Stomach (tissue), 9 donors: ENCODE measurements around the gene HMGCL. TPM values are rescaled to one million over a fixed set of nuclear protein-coding genes. Genes with fewer than 3 reads are reported as not detected.

ENCODE experiments used
- DNase-seq, 2 donors: peaks; one replicate each; pipeline versions ENCODE4 v3.0.0 to v3.0.0-alpha.2; 2013 to 2019
- H3K27ac ChIP-seq, 5 donors: fragments of 200-600 bp in 4 of 5; sonication (generic) in 4 of 5; one replicate each; pipeline ENCODE4 v1.5.1; 2013 to 2019; ENCODE audit warnings: mild to moderate bottlenecking in 1 of 5, moderate library complexity in 1 of 5
- H3K27me3 ChIP-seq, 3 donors: fragments of 200-600 bp; sonication (generic); one replicate each; pipeline ENCODE4 v1.5.1; 2017 to 2019; ENCODE audit warnings: mixed run types in 1 of 3
- H3K36me3 ChIP-seq, 4 donors: fragments of 200-600 bp; sonication (generic); 1 replicate in 3 of 4; 2 replicates in 1 of 4; pipeline ENCODE4 v1.5.1; 2016 to 2019
- H3K4me1 ChIP-seq, 4 donors: fragments of 200-600 bp; sonication (generic); one replicate each; pipeline ENCODE4 v1.5.1; 2016 to 2019
- H3K4me3 ChIP-seq, 4 donors: fragments of 200-600 bp; sonication (generic) in 3 of 4; one replicate each; pipeline ENCODE4 v1.5.1; 2016 to 2019; ENCODE audit warnings: mild to moderate bottlenecking in 1 of 4
- H3K9me3 ChIP-seq, 4 donors: fragments of 200-600 bp; sonication (generic); one replicate each; pipeline ENCODE4 v1.5.1; 2016 to 2019
- EP300 ChIP-seq: sonication (generic); formaldehyde crosslinking; IDR thresholded peaks from one replicate; pipeline ENCODE4 v1.6.1; 2017; ENCODE audit warnings: antibody characterized with exemption
- POLR2A ChIP-seq, 4 donors: fragments of 450-650 bp; IDR thresholded peaks; one replicate each; pipeline ENCODE4 v1.6.1; 2016; ENCODE audit warnings: antibody characterized with exemption in 4 of 4, control low read depth in 2 of 4, mild to moderate bottlenecking in 1 of 4, moderate library complexity in 1 of 4
- POLR2AphosphoS5 ChIP-seq, 3 donors: sonication (generic); formaldehyde crosslinking; IDR thresholded peaks; one replicate each; pipeline ENCODE4 v1.6.1; 2016; ENCODE audit warnings: antibody characterized with exemption in 3 of 3
- WGBS, 5 donors: extraction: QIAGEN DNeasy Blood & Tissue Kit in 3 of 5; methylation state at CpG; one replicate each; pipeline versions ENCODE4 v1.1.5 to v1.1.7; 2013 to 2018; 5-methylcytosine and 5-hydroxymethylcytosine counted together
- intact Hi-C: fragments of 100-400 bp; cut with DNase I; formaldehyde crosslinking; loops from one replicate; pipeline ENCODE4 v1.15.1; 2023; ENCODE audit warnings: low total_unique reads
- polyA plus RNA-seq, 3 donors: library from polyadenylated mRNA; stranded (reverse); fragments of 200-250 nt; gene quantifications; one replicate each; pipeline ENCODE4 v1.2.3, GENCODE V29; 2013
- total RNA-seq, 5 donors: library from RNA; depleted of rRNA; stranded (reverse); fragments of >200 nt; gene quantifications; one replicate each; pipeline versions ENCODE4 v1.1.0 to v1.2.3, GENCODE V29; 2014 to 2016
- TF ChIP-seq, protein P1 (sequence below), 7 experiments: fragments of 450-650 bp in 4 of 7; fragments of 200-600 bp in 3 of 7; sonication (generic) in 3 of 7; IDR thresholded peaks; one replicate each; pipeline ENCODE4 v1.5.1; 2016 to 2019; ENCODE audit warnings: antibody characterized with exemption in 7 of 7, control low read depth in 2 of 7, mild to moderate bottlenecking in 1 of 7
- donor health status: healthy with polysubstance abuse.
- donor health status: Bipolar disorder and iron deficiency.
- donor health status: healthy.

The HMGCL gene
- total and polyA plus RNA-seq, 8 donors = 20.1 to 71.0 (median 40.8) TPM; not detected in 1

DNA sequence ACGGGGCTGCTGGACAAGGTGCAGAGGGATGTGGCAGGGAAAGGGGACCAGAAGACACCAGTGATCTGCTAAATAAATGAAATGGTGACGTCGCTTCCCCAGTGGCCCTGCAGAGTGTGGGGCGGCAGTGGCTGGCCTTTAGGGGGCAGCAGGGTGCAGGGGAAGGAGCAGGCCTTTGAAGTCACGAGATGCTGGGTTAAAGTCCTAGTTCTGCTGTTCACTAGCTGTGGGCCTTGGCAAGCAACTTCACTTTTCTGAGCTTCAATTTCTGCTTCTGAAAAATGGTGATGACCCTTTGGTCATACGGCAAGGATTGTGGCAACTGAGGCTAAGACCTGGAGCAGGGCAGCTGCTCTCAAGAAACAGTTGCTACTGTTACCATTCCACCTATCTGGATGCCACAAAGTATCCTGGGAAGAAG, 15.5 kb downstream of the HMGCL start:
- TF ChIP-seq, protein P1, sequence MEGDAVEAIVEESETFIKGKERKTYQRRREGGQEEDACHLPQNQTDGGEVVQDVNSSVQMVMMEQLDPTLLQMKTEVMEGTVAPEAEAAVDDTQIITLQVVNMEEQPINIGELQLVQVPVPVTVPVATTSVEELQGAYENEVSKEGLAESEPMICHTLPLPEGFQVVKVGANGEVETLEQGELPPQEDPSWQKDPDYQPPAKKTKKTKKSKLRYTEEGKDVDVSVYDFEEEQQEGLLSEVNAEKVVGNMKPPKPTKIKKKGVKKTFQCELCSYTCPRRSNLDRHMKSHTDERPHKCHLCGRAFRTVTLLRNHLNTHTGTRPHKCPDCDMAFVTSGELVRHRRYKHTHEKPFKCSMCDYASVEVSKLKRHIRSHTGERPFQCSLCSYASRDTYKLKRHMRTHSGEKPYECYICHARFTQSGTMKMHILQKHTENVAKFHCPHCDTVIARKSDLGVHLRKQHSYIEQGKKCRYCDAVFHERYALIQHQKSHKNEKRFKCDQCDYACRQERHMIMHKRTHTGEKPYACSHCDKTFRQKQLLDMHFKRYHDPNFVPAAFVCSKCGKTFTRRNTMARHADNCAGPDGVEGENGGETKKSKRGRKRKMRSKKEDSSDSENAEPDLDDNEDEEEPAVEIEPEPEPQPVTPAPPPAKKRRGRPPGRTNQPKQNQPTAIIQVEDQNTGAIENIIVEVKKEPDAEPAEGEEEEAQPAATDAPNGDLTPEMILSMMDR (IDR thresholded peaks at IDR 0.05) = peak in 5 of 7 experiments; percentile 56 to 90 (median 75)
- TF ChIP-seq EP300 (no peak), POLR2AphosphoS5 (IDR thresholded peaks at IDR 0.05) (peak in 1 of 3 donors; percentile 51), POLR2A (IDR thresholded peaks at IDR 0.05) (no peak)
- H3K4me1 ChIP-seq = peaks cover 8 to 22% (median 18%) of the 10 kb centered on the region in 4 donors
- H3K27me3 ChIP-seq = no peaks in the 10 kb centered on the region
- H3K27ac ChIP-seq = peak overlapping the region in 4 of 5 donors; percentile 21 to 56 (median 28)
- H3K9me3 ChIP-seq = no peaks in the 10 kb centered on the region
- H3K36me3 ChIP-seq = peaks cover 13 to 73% (median 60%) of the 10 kb centered on the region in 4 donors
- no peak overlapping the region for H3K4me3 ChIP-seq
- DNase-seq = peak; percentile 85 to 92
- 10 to 22% (median 14%) methylated on average over 6 of the region's 6 CpGs for WGBS, 5 donors
- intact Hi-C loops = no loop called here

DNA sequence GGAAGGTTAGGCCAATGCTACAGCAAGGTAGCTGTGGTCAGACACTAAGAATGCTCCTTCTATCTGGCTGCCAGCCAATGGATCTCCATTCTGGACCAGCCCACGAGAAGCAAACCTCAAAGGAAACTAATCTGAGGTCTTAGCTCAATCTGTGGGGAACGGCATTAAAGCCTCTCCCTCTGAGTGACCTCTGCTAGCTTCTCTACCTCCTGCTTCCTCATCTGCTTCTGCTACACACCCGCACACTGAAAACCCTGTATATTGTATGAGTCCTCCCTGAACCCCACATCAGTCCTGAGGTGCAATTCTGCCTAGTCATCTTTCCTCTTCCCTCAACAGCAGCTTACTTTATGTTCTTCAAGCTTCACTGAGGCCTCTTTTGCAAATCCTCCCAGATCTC, 17.8 kb downstream of the HMGCL start:
- H3K9me3 ChIP-seq = no peaks in the 10 kb centered on the region
- no peak overlapping the region for H3K4me3 ChIP-seq
- peaks cover 8 to 22% (median 18%) of the 10 kb centered on the region in 4 donors for H3K4me1 ChIP-seq
- H3K27me3 ChIP-seq = no peaks in the 10 kb centered on the region
- intact Hi-C loops = no loop called here
- H3K27ac ChIP-seq = no peak overlapping the region
- TF ChIP-seq EP300 (no peak), POLR2AphosphoS5 (IDR thresholded peaks at IDR 0.05) (no peak), POLR2A (IDR thresholded peaks at IDR 0.05) (no peak)
- TF ChIP-seq, protein P1 (IDR thresholded peaks at IDR 0.05) = no peak
- peaks cover 3 to 70% (median 50%) of the 10 kb centered on the region in 4 donors for H3K36me3 ChIP-seq
- WGBS, 5 donors = 48 to 56% (median 52%) methylated on average over 3 of the region's 3 CpGs
- no peak for DNase-seq

DNA sequence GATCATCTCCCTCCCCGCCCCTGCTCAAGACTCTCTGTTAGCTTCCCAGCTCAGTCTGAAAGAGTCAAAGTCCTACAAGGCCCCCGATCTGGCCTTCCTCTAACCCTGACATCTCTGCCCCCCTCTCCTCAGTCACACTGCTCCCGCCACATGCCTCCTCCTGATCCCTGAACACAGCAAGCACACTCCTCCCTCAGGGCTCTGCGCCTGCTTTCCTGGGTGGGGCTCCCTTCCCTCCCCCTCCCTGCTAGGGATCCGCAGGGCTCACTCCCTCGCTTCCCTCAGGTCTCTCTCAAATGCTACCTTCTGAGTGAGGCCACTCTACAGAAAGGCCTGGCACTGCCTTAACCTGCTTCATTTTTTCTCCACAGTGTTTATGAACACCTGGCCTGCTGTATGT, 18.9 kb downstream of the HMGCL start:
- no peak for TF ChIP-seq POLR2AphosphoS5 (IDR thresholded peaks at IDR 0.05)
- TF ChIP-seq EP300 = no peak
- TF ChIP-seq, protein P1 (IDR thresholded peaks at IDR 0.05) = no peak
- TF ChIP-seq POLR2A (IDR thresholded peaks at IDR 0.05) = no peak
- no peak for DNase-seq
- Histone ChIP-seq H3K4me3 (no peak overlapping the region), H3K27ac (no peak overlapping the region), H3K9me3 (no peaks in the 10 kb centered on the region), H3K36me3 (peaks cover 3 to 59% (median 41%) of the 10 kb centered on the region in 4 donors), H3K27me3 (no peaks in the 10 kb centered on the region), H3K4me1 (peaks cover 18 to 28% (median 25%) of the 10 kb centered on the region in 4 donors)
- intact Hi-C loops = no loop called here
- WGBS, 5 donors = 75 to 93% (median 83%) methylated on average over 5 to 6 of the region's 6 CpGs

DNA sequence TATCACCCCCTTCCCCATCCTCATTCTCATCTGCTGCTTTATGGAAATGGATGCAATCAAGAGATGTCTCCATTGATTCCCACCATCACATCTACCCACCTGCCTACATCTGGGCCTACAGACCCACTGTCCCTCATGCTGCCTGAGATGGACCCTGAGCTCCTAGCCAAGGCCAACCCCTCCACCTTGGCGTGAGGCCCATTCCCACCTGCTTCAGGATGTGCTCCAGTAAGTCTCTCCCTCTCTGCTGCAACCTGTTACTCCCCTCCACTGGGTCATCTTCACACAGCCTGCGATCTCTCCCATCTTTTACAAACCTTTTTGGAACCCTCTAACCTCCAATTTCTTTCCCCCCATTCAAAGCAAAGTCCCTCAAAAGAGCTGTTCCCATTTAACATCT, 20.2 kb downstream of the HMGCL start:
- DNase-seq = no peak
- Histone ChIP-seq H3K27ac (no peak overlapping the region), H3K36me3 (peaks cover 3 to 57% (median 39%) of the 10 kb centered on the region in 4 donors), H3K4me3 (no peak overlapping the region), H3K9me3 (no peaks in the 10 kb centered on the region), H3K27me3 (no peaks in the 10 kb centered on the region), H3K4me1 (peaks cover 13 to 23% (median 16%) of the 10 kb centered on the region in 4 donors)
- TF ChIP-seq POLR2AphosphoS5 (IDR thresholded peaks at IDR 0.05) (no peak), EP300 (no peak), POLR2A (IDR thresholded peaks at IDR 0.05) (no peak)
- TF ChIP-seq, protein P1 (IDR thresholded peaks at IDR 0.05) = no peak
- 91 to 100% (median 95%) methylated on average over 2 of the region's 2 CpGs for WGBS, 5 donors
- intact Hi-C loops = no loop called here
